Lower leg skin (tissue), 3 donors: ENCODE measurements around the gene NBR1.
"Not testable (repeated sequence)": the region's sequence is repeated elsewhere in the genome, so short reads cannot be mapped to it uniquely, and the experiment has no call there.

ENCODE experiments used
- CTCF ChIP-seq, 3 donors: fragments of 450-650 bp; IDR thresholded peaks; one replicate each; pipeline ENCODE4 v1.5.1; 2016; ENCODE audit warnings: antibody characterized with exemption in 3 of 3, mild to moderate bottlenecking in 3 of 3, moderate library complexity in 2 of 3
- POLR2A ChIP-seq, 2 donors: fragments of 450-650 bp; IDR thresholded peaks; one replicate each; pipeline ENCODE4 v1.6.1; 2016 to 2017; ENCODE audit warnings: antibody characterized with exemption in 2 of 2, mild to moderate bottlenecking in 1 of 2, moderate library complexity in 1 of 2

GRCh38 chr17:43231205-43232020 is 60.4 kb downstream of the NBR1 start:
- TF ChIP-seq CTCF, POLR2A (IDR thresholded peaks at IDR 0.05): not testable (repeated sequence)
